ENCODE data around the gene ROGDI. TPM values are rescaled to one million over a fixed set of nuclear protein-coding genes. Genes with fewer than 3 reads are reported as not detected.

The ROGDI gene
- total RNA-seq, 1 donor, result 15.9 TPM

DNA sequence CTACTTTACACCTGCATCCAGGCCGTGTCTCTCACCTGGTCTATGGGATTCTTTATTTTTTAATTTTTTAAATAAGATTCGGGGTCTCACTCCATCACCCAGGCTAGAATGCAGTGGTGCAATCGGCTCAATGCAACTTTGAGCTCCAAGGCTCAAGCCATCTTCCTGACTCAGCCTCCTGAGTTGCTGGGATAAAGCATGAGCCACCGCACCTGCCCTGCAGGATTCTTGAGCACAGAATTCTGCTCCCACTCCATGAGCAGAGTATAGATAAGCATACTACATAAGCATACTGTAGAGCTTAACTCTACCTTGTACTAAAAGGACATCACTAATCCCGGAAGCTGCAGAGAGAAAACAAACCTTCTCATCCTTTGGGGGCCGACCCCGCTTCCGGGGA, 29.2 kb upstream of the ROGDI start:
- Histone ChIP-seq H4K20me1 (ENCODE audit: insufficient read depth, low read length) (peaks cover 18% of the 10 kb centered on the region), H3K27me3 (ENCODE audit: insufficient read depth, low read length) (no peaks in the 10 kb centered on the region), H3K79me2 (ENCODE audit: insufficient read depth, low read length) (peaks cover 30% of the 10 kb centered on the region), H2AFZ (ENCODE audit: low read length) (no peak overlapping the region), H3K9me3 (ENCODE audit: low read depth, low read length) (no peaks in the 10 kb centered on the region), H3K4me3 (ENCODE audit: insufficient read depth, low read length) (no peak overlapping the region), H3K4me1 (ENCODE audit: insufficient read depth, low read length) (no peaks in the 10 kb centered on the region), H3K4me2 (ENCODE audit: insufficient read depth, low read length) (no peak overlapping the region), H3K27ac (ENCODE audit: low read depth, low read length) (no peak overlapping the region), H3K36me3 (ENCODE audit: insufficient read depth, low read length) (peaks cover 84% of the 10 kb centered on the region)
- no peak for DNase-seq (ENCODE audit: insufficient read length, low spot score, missing footprints)
- TF ChIP-seq, protein P1, sequence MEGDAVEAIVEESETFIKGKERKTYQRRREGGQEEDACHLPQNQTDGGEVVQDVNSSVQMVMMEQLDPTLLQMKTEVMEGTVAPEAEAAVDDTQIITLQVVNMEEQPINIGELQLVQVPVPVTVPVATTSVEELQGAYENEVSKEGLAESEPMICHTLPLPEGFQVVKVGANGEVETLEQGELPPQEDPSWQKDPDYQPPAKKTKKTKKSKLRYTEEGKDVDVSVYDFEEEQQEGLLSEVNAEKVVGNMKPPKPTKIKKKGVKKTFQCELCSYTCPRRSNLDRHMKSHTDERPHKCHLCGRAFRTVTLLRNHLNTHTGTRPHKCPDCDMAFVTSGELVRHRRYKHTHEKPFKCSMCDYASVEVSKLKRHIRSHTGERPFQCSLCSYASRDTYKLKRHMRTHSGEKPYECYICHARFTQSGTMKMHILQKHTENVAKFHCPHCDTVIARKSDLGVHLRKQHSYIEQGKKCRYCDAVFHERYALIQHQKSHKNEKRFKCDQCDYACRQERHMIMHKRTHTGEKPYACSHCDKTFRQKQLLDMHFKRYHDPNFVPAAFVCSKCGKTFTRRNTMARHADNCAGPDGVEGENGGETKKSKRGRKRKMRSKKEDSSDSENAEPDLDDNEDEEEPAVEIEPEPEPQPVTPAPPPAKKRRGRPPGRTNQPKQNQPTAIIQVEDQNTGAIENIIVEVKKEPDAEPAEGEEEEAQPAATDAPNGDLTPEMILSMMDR (IDR thresholded peaks at IDR 0.05; ENCODE audit: extremely low read depth, low read depth, low read length), result no peak

DNA sequence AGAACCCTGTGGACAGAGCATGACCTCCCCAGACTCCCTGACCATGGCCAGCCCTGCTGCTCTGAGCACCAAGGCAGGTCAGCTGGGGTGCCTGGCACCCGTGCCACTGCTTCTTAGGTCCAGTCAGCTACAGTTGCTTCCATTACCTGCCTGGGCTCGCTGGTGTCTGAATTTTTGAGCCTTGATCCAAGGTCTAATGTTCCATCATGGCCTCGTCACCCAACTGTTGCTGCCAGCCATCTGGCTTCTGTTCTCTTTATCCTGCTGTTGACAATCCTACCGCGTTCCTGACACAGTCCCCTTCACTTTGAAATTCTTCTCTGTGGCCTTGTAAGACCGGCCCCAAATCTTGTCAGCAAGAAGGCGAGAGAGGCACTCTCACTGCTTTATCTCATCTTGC, 28.0 kb upstream of the ROGDI start:
- TF ChIP-seq, protein P1 (IDR thresholded peaks at IDR 0.05; ENCODE audit: extremely low read depth, low read depth, low read length), result no peak
- peaks cover 19% of the 10 kb centered on the region for H4K20me1 ChIP-seq (ENCODE audit: insufficient read depth, low read length)
- H3K27ac ChIP-seq (ENCODE audit: low read depth, low read length), result no peak overlapping the region

DNA sequence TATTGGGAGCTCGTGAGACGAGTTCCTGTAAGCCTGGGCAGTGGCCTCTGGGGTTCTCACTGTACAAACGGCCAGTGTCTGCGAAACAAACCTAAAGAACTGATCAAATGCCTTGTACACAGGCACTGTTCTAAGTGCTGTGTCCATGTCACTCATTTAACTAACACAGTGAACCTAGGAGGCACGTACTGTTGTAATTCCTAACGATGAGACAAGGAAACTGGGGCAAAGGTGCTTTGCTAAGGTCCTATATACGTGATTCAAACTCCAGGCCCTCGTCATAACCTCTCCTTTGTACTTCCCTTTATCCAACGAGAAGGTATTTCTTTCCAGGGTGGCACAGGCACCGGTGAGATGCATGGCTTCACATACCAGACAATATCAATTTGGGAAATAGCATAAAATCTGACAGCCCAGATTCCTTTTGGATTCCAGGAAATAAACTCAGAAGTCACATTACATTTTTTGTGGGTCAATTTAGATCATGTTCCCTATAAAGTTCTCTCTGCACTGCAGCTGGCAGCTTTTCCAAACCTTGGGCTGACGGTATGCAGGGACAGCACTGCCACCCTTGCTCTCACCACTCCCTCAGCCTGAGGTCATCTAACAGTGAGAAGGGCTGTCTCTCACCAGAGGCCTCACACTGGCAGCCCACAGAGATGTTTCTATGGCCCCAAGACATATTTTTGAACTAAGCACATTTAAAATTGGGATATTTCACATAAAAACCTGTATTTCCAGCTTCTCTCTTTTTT, 26.3 kb upstream of the ROGDI start:
- Histone ChIP-seq H3K4me1 (ENCODE audit: insufficient read depth, low read length) (no peaks in the 10 kb centered on the region), H2AFZ (ENCODE audit: low read length) (no peak overlapping the region), H3K4me2 (ENCODE audit: insufficient read depth, low read length) (no peak overlapping the region), H4K20me1 (ENCODE audit: insufficient read depth, low read length) (peaks cover 20% of the 10 kb centered on the region), H3K36me3 (ENCODE audit: insufficient read depth, low read length) (peaks cover 84% of the 10 kb centered on the region), H3K79me2 (ENCODE audit: insufficient read depth, low read length) (peaks cover 7% of the 10 kb centered on the region), H3K27me3 (ENCODE audit: insufficient read depth, low read length) (no peaks in the 10 kb centered on the region), H3K27ac (ENCODE audit: low read depth, low read length) (no peak overlapping the region), H3K9me3 (ENCODE audit: low read depth, low read length) (no peaks in the 10 kb centered on the region), H3K4me3 (ENCODE audit: insufficient read depth, low read length) (no peak overlapping the region)
- TF ChIP-seq, protein P1 (IDR thresholded peaks at IDR 0.05; ENCODE audit: extremely low read depth, low read depth, low read length), result no peak
- DNase-seq (ENCODE audit: insufficient read length, low spot score, missing footprints), result peak; percentile 83

More for the DNA sequence above, 28.0 kb upstream of the ROGDI start:
- Histone ChIP-seq H3K79me2 (ENCODE audit: insufficient read depth, low read length) (peaks cover 20% of the 10 kb centered on the region), H2AFZ (ENCODE audit: low read length) (no peak overlapping the region), H3K4me2 (ENCODE audit: insufficient read depth, low read length) (no peak overlapping the region), H3K27me3 (ENCODE audit: insufficient read depth, low read length) (no peaks in the 10 kb centered on the region), H3K36me3 (ENCODE audit: insufficient read depth, low read length) (peaks cover 85% of the 10 kb centered on the region), H3K4me1 (ENCODE audit: insufficient read depth, low read length) (no peaks in the 10 kb centered on the region), H3K9me3 (ENCODE audit: low read depth, low read length) (no peaks in the 10 kb centered on the region), H3K4me3 (ENCODE audit: insufficient read depth, low read length) (no peak overlapping the region)
- no peak for DNase-seq (ENCODE audit: insufficient read length, low spot score, missing footprints)

DNA sequence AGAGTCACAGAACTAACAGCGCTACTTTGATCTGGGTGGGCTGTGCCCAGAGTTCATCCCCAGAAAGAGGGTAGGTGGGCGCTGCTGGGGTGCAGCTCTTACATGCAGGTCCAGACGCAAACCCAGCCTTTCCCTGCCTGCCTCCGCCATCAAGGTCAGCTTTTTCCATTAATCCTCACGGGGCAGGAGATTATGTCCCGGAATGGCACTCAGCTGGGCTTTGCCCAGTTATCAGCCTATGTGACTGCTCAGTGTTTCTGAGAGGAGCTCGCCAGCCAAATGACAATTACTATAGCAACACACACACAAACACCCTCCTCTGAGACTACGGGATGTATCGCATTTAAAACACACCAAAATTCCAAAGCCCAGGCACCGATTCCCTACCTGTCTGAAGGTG, 24.5 kb upstream of the ROGDI start:
- H2AFZ ChIP-seq (ENCODE audit: low read length), result no peak overlapping the region
- no peaks in the 10 kb centered on the region for H3K27me3 ChIP-seq (ENCODE audit: insufficient read depth, low read length)
- H3K9me3 ChIP-seq (ENCODE audit: low read depth, low read length), result no peaks in the 10 kb centered on the region
- H3K4me3 ChIP-seq (ENCODE audit: insufficient read depth, low read length), result no peak overlapping the region
- H3K79me2 ChIP-seq (ENCODE audit: insufficient read depth, low read length), result no peaks in the 10 kb centered on the region
- no peaks in the 10 kb centered on the region for H3K4me1 ChIP-seq (ENCODE audit: insufficient read depth, low read length)
- no peak for DNase-seq (ENCODE audit: insufficient read length, low spot score, missing footprints)
- H4K20me1 ChIP-seq (ENCODE audit: insufficient read depth, low read length), result peaks cover 13% of the 10 kb centered on the region
- H3K36me3 ChIP-seq (ENCODE audit: insufficient read depth, low read length), result peaks cover 80% of the 10 kb centered on the region
- TF ChIP-seq, protein P1 (IDR thresholded peaks at IDR 0.05; ENCODE audit: extremely low read depth, low read depth, low read length), result no peak
- no peak overlapping the region for H3K4me2 ChIP-seq (ENCODE audit: insufficient read depth, low read length)
- H3K27ac ChIP-seq (ENCODE audit: low read depth, low read length), result no peak overlapping the region

All from osteoblast (primary cell).